Gastroesophageal sphincter (tissue), 3 donors: Measurements from ENCODE around the gene PTPRG.

Experiments
- CTCF ChIP-seq, 4 experiments: fragments of 200-600 bp in 2 of 4; fragments of 450-650 bp in 2 of 4; sonication (generic) in 1 of 4; IDR thresholded peaks; one replicate each; pipeline ENCODE4 v1.5.1; 2017 to 2019; ENCODE audit warnings: antibody characterized with exemption in 4 of 4, mild to moderate bottlenecking in 2 of 4, moderate library complexity in 2 of 4
- POLR2A ChIP-seq, 2 donors: fragments of 450-650 bp; IDR thresholded peaks; one replicate each; pipeline ENCODE4 v1.6.1; 2017; ENCODE audit warnings: antibody characterized with exemption in 2 of 2, mild to moderate bottlenecking in 2 of 2, moderate library complexity in 1 of 2
- POLR2AphosphoS5 ChIP-seq: sonication (generic); formaldehyde crosslinking; IDR thresholded peaks from one replicate; pipeline ENCODE4 v1.6.1; 2017; ENCODE audit warnings: antibody characterized with exemption

GRCh38 chr3:61666615-61667330 is 105.4 kb downstream of the PTPRG start:
- TF ChIP-seq CTCF (IDR thresholded peaks at IDR 0.05) (no peak), POLR2AphosphoS5 (no peak), POLR2A (IDR thresholded peaks at IDR 0.05) (no peak)
